ENCODE results near the gene FALEC. TPM values are rescaled to one million over a fixed set of nuclear protein-coding genes. Genes with fewer than 3 reads are reported as not detected.

The FALEC gene
- total RNA-seq, 1 donor from 2014 or later, result not detected

GRCh38 chr1:150487763-150488115, 27.8 kb upstream of the FALEC start:
- no peak for TF ChIP-seq CTCF (conservative IDR thresholded peaks at IDR 0.05; ENCODE audit: low read depth, low read length)
- H3K4me3 ChIP-seq (ENCODE audit: low read depth, low read length), result peak overlapping the region; percentile 78
- DNase-seq (ENCODE audit: low read depth), result no peak

GRCh38 chr1:150493175-150493574, 22.4 kb upstream of the FALEC start:
- no peak overlapping the region for H3K4me3 ChIP-seq (ENCODE audit: low read depth, low read length)
- DNase-seq (ENCODE audit: low read depth), result no peak
- no peak for TF ChIP-seq CTCF (conservative IDR thresholded peaks at IDR 0.05; ENCODE audit: low read depth, low read length)

- no peak for DNase-seq (ENCODE audit: low read depth)
- H3K4me3 ChIP-seq (ENCODE audit: low read depth, low read length), result no peak overlapping the region
- no peak for TF ChIP-seq CTCF (conservative IDR thresholded peaks at IDR 0.05; ENCODE audit: low read depth, low read length)
Observed at GRCh38 chr1:150498342-150498741, 17.2 kb upstream of the FALEC start.

GRCh38 chr1:150505431-150505830, 10.1 kb upstream of the FALEC start:
- no peak overlapping the region for H3K4me3 ChIP-seq (ENCODE audit: low read depth, low read length)
- TF ChIP-seq CTCF (conservative IDR thresholded peaks at IDR 0.05; ENCODE audit: low read depth, low read length), result no peak
- DNase-seq (ENCODE audit: low read depth), result no peak

- H3K4me3 ChIP-seq (ENCODE audit: low read depth, low read length), result peak within 1 kb of the TSS; percentile 3
- no peak for TF ChIP-seq CTCF (conservative IDR thresholded peaks at IDR 0.05; ENCODE audit: low read depth, low read length)
- no peak for DNase-seq (ENCODE audit: low read depth)
Observed at GRCh38 chr1:150507912-150508864, 7.4 kb upstream of the FALEC start, which contains the start of gene ECM1. Gene ECM1, plus strand, starts transcription at chr1:150508109. Its CDS starts 101 bp downstream, at chr1:150508210.

- no peak overlapping the region for H3K4me3 ChIP-seq (ENCODE audit: low read depth, low read length)
- TF ChIP-seq CTCF (conservative IDR thresholded peaks at IDR 0.05; ENCODE audit: low read depth, low read length), result no peak
- DNase-seq (ENCODE audit: low read depth), result no peak
Observed at GRCh38 chr1:150508982-150509381, 6.6 kb upstream of the FALEC start.

GRCh38 chr1:150511551-150511950, 4.0 kb upstream of the FALEC start:
- TF ChIP-seq CTCF (conservative IDR thresholded peaks at IDR 0.05; ENCODE audit: low read depth, low read length), result no peak
- DNase-seq (ENCODE audit: low read depth), result no peak
- no peak overlapping the region for H3K4me3 ChIP-seq (ENCODE audit: low read depth, low read length)
